Skeletal muscle tissue (tissue), 5 donors: Measurements from ENCODE around the gene PAQR3. TPM values are rescaled to one million over a fixed set of nuclear protein-coding genes. Genes with fewer than 3 reads are reported as not detected.

ENCODE experiments used
- H3K27ac ChIP-seq: one replicate; pipeline ENCODE4 v1.7.0; 2013; ENCODE audit warnings: mild to moderate bottlenecking, low read depth, low read length, inconsistent platforms
- H3K27me3 ChIP-seq, 3 donors: one replicate each; pipeline ENCODE4 v1.7.0; 2013; ENCODE audit warnings: low read length in 3 of 3; ENCODE audit not compliant: control insufficient read depth in 3 of 3, insufficient read depth in 3 of 3
- H3K36me3 ChIP-seq, 3 donors: one replicate each; pipeline ENCODE4 v1.7.0; 2013; ENCODE audit warnings: low read length in 3 of 3; ENCODE audit not compliant: control insufficient read depth in 3 of 3, insufficient read depth in 3 of 3
- H3K4me1 ChIP-seq, 3 donors: one replicate each; pipeline ENCODE4 v1.7.0; 2013; ENCODE audit warnings: low read length in 3 of 3, mild to moderate bottlenecking in 3 of 3; ENCODE audit not compliant: control insufficient read depth in 3 of 3, insufficient read depth in 3 of 3
- H3K4me3 ChIP-seq, 3 donors: one replicate each; pipeline ENCODE4 v1.7.0; 2013; ENCODE audit warnings: low read length in 3 of 3
- H3K9ac ChIP-seq, 3 donors: one replicate each; pipeline ENCODE4 v1.7.0; 2013; ENCODE audit warnings: low read length in 3 of 3, mild to moderate bottlenecking in 3 of 3, moderate library complexity in 2 of 3, low read depth in 1 of 3
- H3K9me3 ChIP-seq, 3 donors: one replicate each; pipeline ENCODE4 v1.7.0; 2013; ENCODE audit warnings: low read length in 3 of 3; ENCODE audit not compliant: control insufficient read depth in 3 of 3
- small RNA-seq: library from RNA; depleted of rRNA; stranded (forward); fragments of <200 nt; gene quantifications from one replicate; pipeline ENCODE3, GENCODE V24; 2014
- total RNA-seq: library from RNA; depleted of rRNA; stranded (reverse); fragments of >200 nt; gene quantifications from one replicate; pipeline ENCODE4 v1.2.3, GENCODE V29; 2014
- donor health status: Osteomylitis.

Gene PAQR3
- total RNA-seq, 1 donor from 2014 or later = 8.9 TPM

DNA sequence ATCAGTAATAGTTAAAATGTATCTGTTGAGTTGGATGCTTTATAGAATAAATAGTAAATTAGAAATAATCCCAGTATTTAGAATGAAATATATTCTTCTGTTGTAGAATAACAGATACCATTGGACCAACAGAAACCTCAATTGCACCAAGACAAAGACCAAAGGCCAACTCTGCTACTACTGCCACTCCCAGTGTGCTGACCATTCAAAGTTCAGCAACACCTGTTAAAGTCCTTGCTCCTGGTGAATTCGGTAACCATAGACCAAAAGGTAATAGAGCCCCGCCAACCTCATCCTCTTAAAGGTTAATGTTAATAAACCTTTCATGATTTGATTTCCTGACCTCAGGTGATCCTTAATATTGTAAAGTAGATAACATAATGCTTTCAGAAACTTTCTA, 73.8 kb downstream of the PAQR3 start:
- Histone ChIP-seq H3K9ac (no peak overlapping the region), H3K27ac (no peak overlapping the region), H3K9me3 (no peaks in the 10 kb centered on the region), H3K27me3 (no peaks in the 10 kb centered on the region), H3K4me3 (no peak overlapping the region), H3K4me1 (no peaks in the 10 kb centered on the region), H3K36me3 (peaks cover 0 to 9% (median 2%) of the 10 kb centered on the region in 3 donors)

GRCh38 chr4:78864405-78865024, 74.7 kb downstream of the PAQR3 start:
- Histone ChIP-seq H3K36me3 (peaks cover 0 to 9% (median 2%) of the 10 kb centered on the region in 3 donors), H3K4me3 (no peak overlapping the region)

GRCh38 chr4:78863991-78864390, 75.2 kb downstream of the PAQR3 start:
- H3K9me3 ChIP-seq = no peaks in the 10 kb centered on the region
- H3K9ac ChIP-seq = no peak overlapping the region
- peaks cover 0 to 9% (median 2%) of the 10 kb centered on the region in 3 donors for H3K36me3 ChIP-seq
- no peaks in the 10 kb centered on the region for H3K27me3 ChIP-seq
- no peak overlapping the region for H3K27ac ChIP-seq
- H3K4me3 ChIP-seq = no peak overlapping the region
- no peaks in the 10 kb centered on the region for H3K4me1 ChIP-seq

More at GRCh38 chr4:78864405-78865024, 74.7 kb downstream of the PAQR3 start:
- Histone ChIP-seq H3K4me1 (no peaks in the 10 kb centered on the region), H3K27me3 (no peaks in the 10 kb centered on the region), H3K9ac (no peak overlapping the region), H3K9me3 (no peaks in the 10 kb centered on the region), H3K27ac (no peak overlapping the region)

- no peaks in the 10 kb centered on the region for H3K4me1 ChIP-seq
- H3K9me3 ChIP-seq = no peaks in the 10 kb centered on the region
- no peaks in the 10 kb centered on the region for H3K27me3 ChIP-seq
- peaks cover 0 to 9% (median 0%) of the 10 kb centered on the region in 3 donors for H3K36me3 ChIP-seq
- no peak overlapping the region for H3K9ac ChIP-seq
- no peak overlapping the region for H3K27ac ChIP-seq
- no peak overlapping the region for H3K4me3 ChIP-seq
Observed at GRCh38 chr4:78863254-78863869, 75.9 kb downstream of the PAQR3 start.

- Histone ChIP-seq H3K9me3 (no peaks in the 10 kb centered on the region), H3K4me3 (no peak overlapping the region), H3K4me1 (no peaks in the 10 kb centered on the region), H3K27ac (no peak overlapping the region), H3K27me3 (no peaks in the 10 kb centered on the region), H3K9ac (no peak overlapping the region), H3K36me3 (peaks cover 0 to 9% (median 0%) of the 10 kb centered on the region in 3 donors)
Observed at GRCh38 chr4:78862314-78862737, 76.9 kb downstream of the PAQR3 start.

Small RNA genes within 50 kb of the gene (small RNA-seq; reads per million reads assigned to genes)
- not detected for gene RN7SL127P

Other genes starting within 250 kb of the PAQR3 start
- 25.1 TPM for gene BMP2K, start 163.1 kb downstream of the PAQR3 start, total RNA-seq